ENCODE data around the gene KCNQ1OT1.

KCNQ1OT1 gene

GRCh38 chr11:2721210-2721916 lies 21.6 kb upstream of the KCNQ1OT1 start:
- no peak for DNase-seq

GRCh38 chr11:2719831-2720590 lies 20.2 kb upstream of the KCNQ1OT1 start:
- DNase-seq: no peak

GRCh38 chr11:2718817-2719438 lies 19.1 kb upstream of the KCNQ1OT1 start:
- no peak for DNase-seq

GRCh38 chr11:2717561-2718325 lies 17.9 kb upstream of the KCNQ1OT1 start:
- DNase-seq: no peak

- no peak for DNase-seq
These were observed 16.7 kb upstream of the KCNQ1OT1 start for GRCh38 chr11:2716376-2717095.

GRCh38 chr11:2715716-2716350 lies 16.0 kb upstream of the KCNQ1OT1 start:
- DNase-seq: no peak

GRCh38 chr11:2714871-2715270 lies 15.1 kb upstream of the KCNQ1OT1 start:
- no peak for DNase-seq

- DNase-seq: no peak
These were observed 14.6 kb upstream of the KCNQ1OT1 start for GRCh38 chr11:2714463-2714800.

GRCh38 chr11:2713661-2714462 lies 14.1 kb upstream of the KCNQ1OT1 start:
- DNase-seq: no peak

- no peak for DNase-seq
These were observed 13.3 kb upstream of the KCNQ1OT1 start for GRCh38 chr11:2713094-2713493.

GRCh38 chr11:2711161-2711560 lies 11.4 kb upstream of the KCNQ1OT1 start:
- no peak for DNase-seq

GRCh38 chr11:2709429-2709828 lies 9.6 kb upstream of the KCNQ1OT1 start:
- no peak for DNase-seq

GRCh38 chr11:2708757-2709281 lies 9.0 kb upstream of the KCNQ1OT1 start:
- no peak for DNase-seq

- peak in 4 of 51 donors; percentile 12 to 21 (median 16) for DNase-seq
These were observed 8.4 kb upstream of the KCNQ1OT1 start for GRCh38 chr11:2708151-2708581.

- DNase-seq: no peak
These were observed 7.9 kb upstream of the KCNQ1OT1 start for GRCh38 chr11:2707736-2708135.

GRCh38 chr11:2706321-2706720 lies 6.5 kb upstream of the KCNQ1OT1 start:
- no peak for DNase-seq

- DNase-seq: no peak
These were observed 5.3 kb upstream of the KCNQ1OT1 start for GRCh38 chr11:2704896-2705606.

- DNase-seq: no peak
These were observed 4.6 kb upstream of the KCNQ1OT1 start for GRCh38 chr11:2704356-2704755.
